NK-92 (cell line): ENCODE results near the gene PSME2.

Experiments used
- DNase-seq: peaks from one replicate; lab custom pipeline; 2025; ENCODE audit not compliant: unreplicated experiment; lab: John Stamatoyannopoulos, UW

The PSME2 gene

DNA sequence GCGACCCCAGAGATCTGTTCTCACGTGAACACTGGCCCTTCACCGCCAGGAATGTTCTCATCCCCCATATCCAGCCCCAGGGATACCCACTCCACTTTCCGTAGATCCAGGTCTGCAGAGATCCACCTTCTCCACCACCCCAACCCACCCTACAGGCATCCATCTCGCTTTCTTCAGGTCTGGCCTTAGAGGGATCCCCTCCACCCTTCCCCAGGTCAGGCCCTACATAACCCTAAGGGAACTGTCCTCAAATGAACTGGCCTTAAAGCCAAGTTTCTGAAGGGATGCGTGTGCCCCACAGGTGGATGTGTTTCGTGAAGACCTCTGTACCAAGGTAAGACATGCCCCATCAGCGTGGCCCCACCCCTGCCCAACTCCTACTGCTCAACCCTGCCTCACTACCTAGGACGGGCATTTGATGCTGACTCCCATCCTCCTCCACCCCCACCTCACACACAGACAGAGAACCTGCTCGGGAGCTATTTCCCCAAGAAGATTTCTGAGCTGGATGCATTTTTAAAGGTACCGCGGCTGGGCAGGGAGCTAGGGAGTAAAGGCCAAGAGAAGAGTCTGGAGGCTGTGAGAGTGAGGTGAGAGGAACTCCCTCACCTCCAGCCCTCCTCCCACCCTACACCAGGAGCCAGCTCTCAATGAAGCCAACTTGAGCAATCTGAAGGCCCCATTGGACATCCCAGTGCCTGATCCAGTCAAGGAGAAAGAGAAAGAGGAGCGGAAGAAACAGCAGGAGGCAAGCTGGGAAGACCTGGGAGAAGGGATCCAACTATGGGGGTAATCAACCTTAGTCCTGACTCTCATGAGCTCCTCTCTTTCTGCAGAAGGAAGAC lies 9.5 kb downstream of the PSME2 start:
- no peak for DNase-seq

DNA sequence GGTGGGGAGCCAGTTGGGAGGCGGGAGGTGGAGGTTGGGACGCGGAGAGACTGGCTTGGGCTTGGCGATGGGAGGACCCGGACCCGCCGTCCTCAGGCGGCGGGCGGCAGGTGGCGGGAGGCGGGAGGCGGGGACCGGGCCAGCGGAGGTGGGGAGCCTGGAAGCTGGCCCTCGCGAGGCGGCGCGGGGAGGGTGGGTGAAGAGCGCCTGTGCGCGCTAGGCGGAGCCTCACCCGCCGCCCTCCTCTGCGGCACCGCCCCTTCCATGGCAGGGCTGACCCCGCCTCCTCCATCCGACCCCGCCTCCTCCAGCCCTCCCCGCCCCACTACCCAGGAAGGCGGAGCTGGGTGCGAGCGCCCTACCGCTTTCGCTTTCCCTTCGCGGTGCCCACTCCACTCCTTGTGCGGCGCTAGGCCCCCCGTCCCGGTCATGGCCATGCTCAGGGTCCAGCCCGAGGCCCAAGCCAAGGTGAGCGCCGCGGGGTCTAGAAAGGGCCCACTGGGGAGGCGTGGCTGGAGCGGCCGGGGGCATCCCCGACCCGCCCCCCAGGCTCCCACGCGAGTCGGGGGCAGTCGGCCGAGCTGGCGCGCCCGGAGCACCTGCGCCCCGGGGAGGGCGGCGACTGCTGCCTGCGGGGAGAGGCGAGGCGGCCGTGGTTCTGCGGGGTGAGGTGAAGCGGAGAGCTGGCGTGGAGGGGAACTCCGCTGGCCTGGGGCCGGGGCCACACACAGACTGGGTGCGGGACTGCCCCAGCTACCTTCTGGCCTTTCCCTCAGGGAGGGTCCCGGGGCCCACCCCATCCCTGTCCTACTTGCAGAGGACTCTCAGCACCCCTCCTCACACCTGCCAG lies 10.4 kb downstream of the PSME2 start, which contains the start of gene PSME1:
Gene PSME1, plus strand, starts transcription at position 361 of the 850 bp plus-strand sequence. Its CDS starts 69 bp downstream, at position 430.
- DNase-seq, result peak; percentile 41

GRCh38 chr14:24135584-24135833 lies 10.9 kb downstream of the PSME2 start:
- DNase-seq, result no peak

DNA sequence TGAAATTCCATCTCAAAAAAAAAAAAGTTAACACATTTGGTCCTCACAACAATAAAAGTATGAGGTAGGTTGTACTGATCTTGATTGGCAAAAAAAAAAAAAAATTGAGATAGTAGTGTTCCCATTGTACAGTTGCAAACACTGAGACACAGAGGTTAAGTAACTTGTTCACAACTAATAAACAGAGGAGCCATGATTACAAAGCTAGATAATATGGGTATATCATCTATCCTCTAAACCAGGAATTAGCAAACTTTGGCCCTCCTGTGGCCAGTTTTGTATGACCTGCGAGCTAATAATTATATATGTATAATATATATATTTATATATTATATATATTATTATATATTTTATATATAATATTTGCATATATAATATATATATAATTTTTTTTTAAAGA lies 12.7 kb downstream of the PSME2 start:
- no peak for DNase-seq

DNA sequence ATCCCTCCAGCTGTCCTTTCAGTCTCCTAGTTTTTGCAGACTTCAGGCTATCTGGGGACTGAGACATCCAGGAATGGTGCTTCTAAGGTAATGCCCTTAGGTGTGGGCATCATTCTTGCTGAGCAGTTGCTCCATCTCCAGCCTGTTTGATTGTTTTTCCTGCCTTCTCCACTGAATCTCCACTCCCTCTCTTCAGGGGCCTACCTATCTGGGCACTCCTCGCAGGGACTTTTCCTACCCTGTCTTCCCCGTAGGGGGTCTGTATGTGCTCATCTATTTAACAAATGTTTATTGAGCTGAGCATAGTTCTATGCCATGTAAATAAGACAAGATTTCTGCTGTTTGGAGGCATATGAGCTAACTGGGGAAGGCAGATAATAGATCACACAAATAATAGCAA lies 13.4 kb downstream of the PSME2 start:
- DNase-seq, result no peak

DNA sequence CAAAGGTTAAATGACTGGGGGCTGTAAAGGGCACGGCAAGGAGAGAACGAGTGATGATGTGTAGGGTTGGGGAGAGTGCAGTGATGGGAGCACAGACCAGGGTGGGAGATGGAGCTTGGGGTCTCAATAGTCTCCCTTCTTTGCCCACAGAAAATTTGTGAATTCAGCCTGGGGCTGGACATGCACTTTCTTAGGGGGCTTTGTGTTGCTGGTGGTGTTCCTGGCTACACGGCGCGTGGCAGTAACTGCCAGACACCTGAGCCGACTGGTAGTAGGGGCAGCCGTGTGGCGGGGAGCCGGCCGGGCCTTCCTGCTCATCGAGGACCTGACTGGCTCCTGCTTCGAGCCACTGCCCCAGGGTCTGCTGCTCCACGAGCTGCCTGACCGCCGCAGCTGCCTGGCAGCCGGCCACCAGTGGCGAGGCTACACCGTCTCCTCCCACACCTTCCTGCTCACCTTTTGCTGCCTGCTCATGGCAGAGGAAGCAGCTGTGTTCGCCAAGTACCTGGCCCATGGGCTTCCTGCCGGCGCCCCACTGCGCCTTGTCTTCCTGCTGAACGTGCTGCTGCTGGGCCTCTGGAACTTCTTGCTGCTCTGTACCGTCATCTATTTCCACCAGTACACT lies 14.2 kb downstream of the PSME2 start:
- no peak for DNase-seq

- DNase-seq, result no peak
Observed at GRCh38 chr14:24131549-24131966, 14.9 kb downstream of the PSME2 start.

GRCh38 chr14:24130717-24131548 lies 15.5 kb downstream of the PSME2 start:
- DNase-seq, result no peak

- DNase-seq, result no peak
Observed at GRCh38 chr14:24130380-24130716, 16.1 kb downstream of the PSME2 start, which contains the start of gene FITM1. Gene FITM1 (plus strand): TSS chr14:24130659. CDS start chr14:24131564, 905 bp downstream.

GRCh38 chr14:24129410-24129998 lies 16.9 kb downstream of the PSME2 start:
- no peak for DNase-seq

DNA sequence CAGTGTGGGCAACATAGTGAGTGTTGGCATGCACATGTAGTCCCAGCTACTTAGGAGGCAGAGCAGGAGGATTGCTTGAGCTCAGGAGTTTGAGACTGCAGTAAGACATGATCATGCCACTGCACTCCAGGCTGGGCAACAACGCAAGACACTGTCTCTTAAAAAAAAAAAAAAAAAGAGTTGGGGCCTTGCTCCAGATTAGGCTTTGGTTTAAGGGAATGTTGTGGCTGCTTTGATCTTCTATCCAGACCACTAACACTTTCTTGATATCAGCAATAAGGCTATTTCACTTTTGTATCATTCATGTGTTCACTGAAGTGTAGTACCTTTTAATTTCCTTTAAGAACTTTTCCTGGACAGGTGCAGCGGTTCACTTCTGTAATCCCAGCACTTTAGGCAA lies 18.7 kb downstream of the PSME2 start:
- DNase-seq, result no peak

- DNase-seq, result no peak
Observed at GRCh38 chr14:24126939-24127338, 19.5 kb downstream of the PSME2 start.

- no peak for DNase-seq
Observed at GRCh38 chr14:24123424-24124417, 22.7 kb downstream of the PSME2 start.

DNA sequence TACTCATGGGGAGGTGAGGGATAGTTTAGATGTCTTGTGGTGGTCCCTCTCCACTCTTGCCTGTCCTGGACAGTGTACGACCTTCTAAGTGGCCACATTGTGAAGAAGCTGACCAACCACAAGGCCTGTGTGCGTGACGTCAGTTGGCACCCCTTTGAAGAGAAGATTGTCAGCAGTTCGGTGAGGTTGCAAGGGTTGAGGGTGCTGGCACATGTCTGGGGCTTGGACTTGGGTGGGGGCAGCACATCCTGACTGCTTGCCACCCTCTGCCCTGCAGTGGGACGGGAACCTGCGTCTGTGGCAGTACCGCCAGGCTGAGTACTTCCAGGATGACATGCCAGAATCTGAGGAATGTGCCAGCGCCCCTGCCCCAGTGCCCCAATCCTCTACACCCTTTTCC lies 23.5 kb downstream of the PSME2 start:
- no peak for DNase-seq

- no peak for DNase-seq
Observed at GRCh38 chr14:24122416-24122815, 24.0 kb downstream of the PSME2 start.

- no peak for DNase-seq
Observed at GRCh38 chr14:24121210-24121609, 25.2 kb downstream of the PSME2 start.

DNA sequence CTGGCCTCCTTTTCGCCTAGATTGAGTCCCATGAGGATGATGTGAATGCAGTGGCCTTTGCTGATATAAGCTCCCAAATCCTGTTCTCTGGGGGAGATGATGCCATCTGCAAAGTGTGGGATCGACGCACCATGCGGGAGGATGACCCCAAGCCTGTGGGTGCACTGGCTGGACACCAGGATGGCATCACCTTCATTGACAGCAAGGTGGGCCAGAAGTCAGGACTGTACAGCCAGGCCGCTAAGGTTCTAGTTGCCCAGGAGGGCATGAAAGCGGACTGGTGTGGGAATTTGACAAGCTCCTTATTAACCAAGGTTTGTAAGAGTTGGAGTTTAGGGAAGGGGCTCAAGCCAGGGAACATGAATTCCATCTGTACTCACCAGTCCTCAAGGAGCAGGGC lies 26.7 kb downstream of the PSME2 start:
- no peak for DNase-seq

DNA sequence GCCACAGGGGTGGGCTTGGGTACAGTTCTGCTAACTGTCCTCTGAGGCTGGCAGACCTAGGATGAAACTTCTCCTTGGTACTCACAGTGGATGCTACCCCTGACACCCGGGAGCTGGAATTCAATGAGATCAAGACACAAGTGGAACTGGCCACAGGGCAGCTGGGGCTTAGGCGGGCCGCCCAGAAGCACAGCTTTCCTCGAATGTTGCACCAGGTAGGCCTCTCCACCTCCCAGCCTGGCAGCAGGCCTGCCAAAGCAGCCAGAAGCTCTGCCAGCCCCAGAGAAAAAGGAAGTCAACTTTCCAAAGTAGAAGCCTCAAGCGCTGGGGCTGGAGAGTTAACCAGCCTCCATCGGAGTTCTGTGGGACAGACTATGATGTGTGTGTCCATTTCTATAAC lies 29.2 kb downstream of the PSME2 start:
- DNase-seq, result no peak

- DNase-seq, result no peak
Observed at GRCh38 chr14:24116128-24116814, 30.1 kb downstream of the PSME2 start.
